MV-4-11 (cell line): Measurements from ENCODE around the gene SS18.
A peak's percentile ranks its signal among the peaks of the same experiment; 100 is the strongest.

Source experiments
- DNase-seq: peaks from one replicate; lab custom pipeline; 2025; lab: John Stamatoyannopoulos, UW

SS18 gene

GRCh38 chr18:25998461-25998860 is 92.0 kb downstream of the SS18 start:
- DNase-seq = no peak

GRCh38 chr18:25992566-25992965 is 97.8 kb downstream of the SS18 start:
- no peak for DNase-seq

DNA sequence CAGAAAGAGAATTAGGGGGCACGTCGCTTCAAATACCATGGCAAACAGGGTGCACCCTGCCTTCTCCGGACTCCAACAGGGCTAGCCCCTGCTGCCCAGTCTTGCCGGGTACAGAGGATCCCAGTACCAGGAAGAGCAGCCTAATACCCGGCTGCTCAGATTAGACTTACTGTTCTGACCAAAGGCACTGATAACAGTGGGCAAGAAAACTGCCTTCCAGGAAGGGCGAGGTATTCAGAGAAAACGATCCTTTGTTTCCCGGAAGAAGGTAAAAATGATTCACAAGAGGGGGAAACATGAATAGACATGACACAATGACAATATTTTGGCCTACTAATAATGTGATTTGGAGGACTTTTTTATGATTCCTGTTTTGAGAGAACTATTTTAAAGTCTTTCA is 99.9 kb downstream of the SS18 start:
- no peak for DNase-seq

DNA sequence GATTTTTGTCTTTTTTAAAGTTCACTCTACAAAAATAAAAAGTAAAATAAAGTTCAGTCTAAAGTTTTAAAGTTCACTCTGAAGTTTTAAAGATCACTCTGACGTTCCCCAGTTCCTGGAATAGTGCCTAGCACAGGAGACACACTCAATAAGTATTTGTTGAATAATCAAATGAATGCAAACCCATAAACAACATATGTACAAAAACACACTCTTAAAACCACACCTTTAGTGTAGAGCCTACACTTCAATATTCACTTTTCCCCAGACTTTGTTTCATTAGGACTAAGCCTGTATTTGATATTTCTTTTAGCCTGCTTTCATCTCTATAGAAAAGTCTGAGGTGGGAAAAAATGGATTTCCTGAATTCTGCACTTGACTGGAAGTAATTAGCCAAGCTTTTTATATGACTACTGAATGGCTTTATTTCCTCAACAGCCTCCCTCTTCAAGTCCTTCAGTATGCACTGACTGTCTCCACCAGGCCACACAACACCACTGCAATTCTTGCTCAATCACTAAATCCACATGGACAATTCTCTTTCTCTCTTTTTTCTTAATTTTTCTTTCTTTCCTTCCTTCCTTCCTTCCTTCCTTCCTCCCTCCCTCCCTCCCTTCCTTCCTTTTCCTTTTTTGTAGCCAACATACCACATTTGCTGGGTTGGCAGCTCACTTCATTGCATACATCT is 104.6 kb downstream of the SS18 start:
- DNase-seq = no peak

DNA sequence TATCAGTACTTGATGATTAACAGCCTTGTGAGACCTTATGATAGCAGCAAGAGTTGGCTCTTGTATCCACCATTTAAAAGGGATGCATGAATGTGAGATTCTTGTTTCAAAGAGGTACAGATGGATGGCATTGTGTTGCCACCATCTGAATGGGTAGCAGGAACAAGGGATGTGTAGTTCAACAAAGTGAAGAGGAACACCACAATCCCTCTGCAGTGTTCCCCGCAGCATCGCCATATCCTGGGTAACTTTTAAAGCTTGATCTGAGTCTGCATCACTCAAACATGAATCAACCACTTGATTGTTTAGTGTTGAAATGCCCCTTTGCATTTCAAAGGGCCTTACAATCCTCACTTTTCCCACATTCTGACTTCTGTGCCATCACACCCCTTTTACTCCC is 106.7 kb downstream of the SS18 start:
- DNase-seq = no peak

DNA sequence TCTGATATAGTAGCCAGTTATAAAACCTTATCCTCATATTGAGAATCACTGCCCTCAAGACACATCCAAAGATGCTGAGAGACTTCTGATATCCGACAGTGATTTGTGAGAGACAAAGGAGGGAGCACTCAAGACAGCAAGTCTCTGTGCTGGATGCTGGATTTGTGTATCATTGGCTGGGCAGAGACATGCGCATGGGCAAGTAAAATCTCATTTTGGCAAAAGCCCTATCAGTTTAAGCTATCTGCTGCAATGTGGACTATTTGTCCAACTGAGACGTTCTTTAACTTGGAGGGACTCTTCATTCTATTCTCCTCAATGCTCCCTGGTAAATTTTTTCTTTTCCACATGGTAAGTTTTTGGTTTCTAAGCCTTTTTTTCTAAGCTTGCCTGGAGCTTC is 107.5 kb downstream of the SS18 start:
- no peak for DNase-seq

GRCh38 chr18:25982153-25982552 is 108.3 kb downstream of the SS18 start:
- no peak for DNase-seq

- peak; percentile 46 for DNase-seq
Measured at GRCh38 chr18:25979369-25980040, 110.9 kb downstream of the SS18 start.

- DNase-seq = no peak
Measured at GRCh38 chr18:25976554-25976953, 113.9 kb downstream of the SS18 start.

- DNase-seq = no peak
Measured at GRCh38 chr18:25974630-25975077, 115.8 kb downstream of the SS18 start.
